Activated T-cell treated with anti-CD3 and anti-CD28 coated beads, Interleukin-2, amount 50 U/mL, for 24 hours (primary cell): ENCODE data around the gene CD99.

Experiments used
- DNase-seq: peaks from one replicate; pipeline ENCODE4 v3.0.0-alpha.2; 2020
- H3K27ac Mint-ChIP-seq: 2 replicates; pipeline ENCODE4 v1.8.0; 2020; ENCODE audit warnings: mild to moderate bottlenecking, mixed read lengths
- H3K27me3 Mint-ChIP-seq: 2 replicates; pipeline ENCODE4 v1.8.0; 2020; ENCODE audit warnings: mixed read lengths
- H3K36me3 Mint-ChIP-seq: 2 replicates; pipeline ENCODE4 v1.8.0; 2020; ENCODE audit warnings: low read depth, mixed read lengths
- H3K4me1 Mint-ChIP-seq: 2 replicates; pipeline ENCODE4 v1.8.0; 2020; ENCODE audit warnings: low read depth, mixed read lengths
- H3K4me3 Mint-ChIP-seq: 2 replicates; pipeline ENCODE4 v1.8.0; 2020; ENCODE audit warnings: mild to moderate bottlenecking, moderate library complexity, mixed read lengths
- H3K9me3 Mint-ChIP-seq: 2 replicates; pipeline ENCODE4 v1.8.0; 2020; ENCODE audit warnings: mixed read lengths

The CD99 gene, protein sequence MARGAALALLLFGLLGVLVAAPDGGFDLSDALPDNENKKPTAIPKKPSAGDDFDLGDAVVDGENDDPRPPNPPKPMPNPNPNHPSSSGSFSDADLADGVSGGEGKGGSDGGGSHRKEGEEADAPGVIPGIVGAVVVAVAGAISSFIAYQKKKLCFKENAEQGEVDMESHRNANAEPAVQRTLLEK

DNA sequence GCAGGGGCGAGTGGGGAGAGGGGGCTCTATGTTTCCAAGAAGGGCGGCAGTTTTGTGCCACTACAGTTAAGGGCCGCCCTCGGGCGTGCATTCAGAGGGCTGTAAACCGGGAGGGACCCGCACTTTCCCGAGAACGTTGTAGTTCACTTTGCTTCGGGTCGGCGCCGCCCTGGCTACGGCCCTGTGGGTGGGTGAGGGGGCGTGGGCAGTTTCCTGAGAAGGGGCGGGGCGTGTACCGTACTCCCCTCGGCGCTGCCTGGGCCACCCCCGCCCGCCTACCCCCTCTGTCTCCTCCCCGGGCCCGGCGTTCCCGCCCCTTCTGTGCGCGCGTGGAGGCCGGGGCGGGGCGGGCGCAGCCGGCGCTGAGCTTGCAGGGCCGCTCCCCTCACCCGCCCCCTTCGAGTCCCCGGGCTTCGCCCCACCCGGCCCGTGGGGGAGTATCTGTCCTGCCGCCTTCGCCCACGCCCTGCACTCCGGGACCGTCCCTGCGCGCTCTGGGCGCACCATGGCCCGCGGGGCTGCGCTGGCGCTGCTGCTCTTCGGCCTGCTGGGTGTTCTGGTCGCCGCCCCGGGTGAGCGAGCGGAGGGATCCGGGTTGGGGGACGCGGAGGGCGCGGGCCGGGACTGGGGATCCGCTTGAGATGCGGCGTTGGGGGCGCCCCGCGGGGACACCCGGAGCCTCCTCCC is at the start of gene CD99:
CD99 (plus strand) TSS at position 440 of the 687 bp plus-strand sequence; CDS start at position 506, 66 bp downstream.
- H3K9me3 Mint-ChIP-seq = no peaks in the 10 kb centered on the region
- peaks cover 41% of the 10 kb centered on the region for H3K36me3 Mint-ChIP-seq
- H3K27ac Mint-ChIP-seq = peak within 1 kb of the TSS; percentile 96

GRCh38 chrX:2642146-2642545 is 48.9 kb upstream of the CD99 start:
- Mint-ChIP-seq H3K36me3 (peaks cover 58% of the 10 kb centered on the region), H3K27ac (no peak overlapping the region)

More for the DNA sequence above, at the start of gene CD99:
- H3K4me3 Mint-ChIP-seq = peak within 1 kb of the TSS; percentile 94
- no peaks in the 10 kb centered on the region for H3K27me3 Mint-ChIP-seq
- peaks cover 37% of the 10 kb centered on the region for H3K4me1 Mint-ChIP-seq
- peak; percentile 91 for DNase-seq

DNA sequence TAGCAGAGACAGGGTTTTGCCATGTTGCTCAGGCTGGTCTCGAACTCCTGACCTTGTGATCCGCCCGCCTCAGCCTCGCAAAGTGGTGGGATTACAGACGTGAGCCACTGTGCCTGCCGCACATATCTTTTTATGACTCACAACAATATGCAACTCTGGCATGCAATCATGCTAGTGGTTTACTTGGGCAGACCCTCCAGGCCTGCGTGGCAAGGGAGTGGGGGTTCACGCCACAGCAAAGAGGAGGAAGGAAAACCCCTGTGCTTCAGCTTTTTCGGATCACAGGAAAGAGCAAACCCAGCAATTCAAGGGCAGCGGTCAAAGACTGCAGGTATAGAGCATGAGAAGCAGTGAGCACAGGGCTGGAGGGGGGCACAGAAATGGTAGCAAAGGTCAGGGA is 48.3 kb upstream of the CD99 start:
- Mint-ChIP-seq H3K36me3 (peaks cover 58% of the 10 kb centered on the region), H3K27me3 (no peaks in the 10 kb centered on the region), H3K27ac (no peak overlapping the region), H3K4me3 (no peak overlapping the region), H3K9me3 (no peaks in the 10 kb centered on the region), H3K4me1 (peaks cover 19% of the 10 kb centered on the region)
- DNase-seq = no peak

More at GRCh38 chrX:2642146-2642545, 48.9 kb upstream of the CD99 start:
- no peak for DNase-seq
- Mint-ChIP-seq H3K27me3 (no peaks in the 10 kb centered on the region), H3K9me3 (no peaks in the 10 kb centered on the region), H3K4me1 (peaks cover 13% of the 10 kb centered on the region), H3K4me3 (no peak overlapping the region)

DNA sequence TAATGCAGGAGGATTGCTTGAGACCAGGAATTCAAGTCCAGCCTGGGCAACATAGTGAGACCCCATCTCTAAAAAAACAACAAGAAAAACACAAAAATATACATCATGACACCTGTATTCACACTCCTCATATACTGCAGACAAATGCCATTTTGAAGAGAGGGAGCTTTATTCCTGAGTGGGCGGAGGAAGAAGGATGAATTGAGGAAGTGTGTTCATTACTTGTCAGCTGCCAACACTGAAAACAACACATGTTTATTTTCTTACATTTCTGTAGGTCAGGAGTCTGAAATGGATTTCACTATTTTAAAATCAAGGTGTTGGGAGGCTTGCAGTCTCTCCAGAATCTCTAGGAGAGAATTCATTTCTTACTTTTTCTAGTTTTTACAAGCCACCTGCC is 47.2 kb upstream of the CD99 start:
- Mint-ChIP-seq H3K27ac (no peak overlapping the region), H3K4me3 (no peak overlapping the region), H3K36me3 (peaks cover 55% of the 10 kb centered on the region), H3K27me3 (no peaks in the 10 kb centered on the region), H3K9me3 (no peaks in the 10 kb centered on the region), H3K4me1 (peaks cover 28% of the 10 kb centered on the region)
- no peak for DNase-seq

- no peak for DNase-seq
- H3K9me3 Mint-ChIP-seq = no peaks in the 10 kb centered on the region
- H3K27me3 Mint-ChIP-seq = no peaks in the 10 kb centered on the region
- no peak overlapping the region for H3K27ac Mint-ChIP-seq
- peaks cover 28% of the 10 kb centered on the region for H3K4me1 Mint-ChIP-seq
- H3K36me3 Mint-ChIP-seq = peaks cover 53% of the 10 kb centered on the region
- no peak overlapping the region for H3K4me3 Mint-ChIP-seq
These were observed 45.5 kb upstream of the CD99 start for GRCh38 chrX:2645563-2645962.

GRCh38 chrX:2647627-2648026 is 43.5 kb upstream of the CD99 start:
- DNase-seq = no peak
- peaks cover 48% of the 10 kb centered on the region for H3K36me3 Mint-ChIP-seq
- H3K27ac Mint-ChIP-seq = peak overlapping the region; percentile 32
- peaks cover 28% of the 10 kb centered on the region for H3K4me1 Mint-ChIP-seq
- H3K9me3 Mint-ChIP-seq = no peaks in the 10 kb centered on the region
- no peaks in the 10 kb centered on the region for H3K27me3 Mint-ChIP-seq
- H3K4me3 Mint-ChIP-seq = peak overlapping the region; percentile 0

GRCh38 chrX:2650037-2650436 is 41.1 kb upstream of the CD99 start:
- H3K4me1 Mint-ChIP-seq = peaks cover 25% of the 10 kb centered on the region
- H3K27ac Mint-ChIP-seq = no peak overlapping the region
- no peaks in the 10 kb centered on the region for H3K27me3 Mint-ChIP-seq
- no peak for DNase-seq
- H3K9me3 Mint-ChIP-seq = no peaks in the 10 kb centered on the region
- no peak overlapping the region for H3K4me3 Mint-ChIP-seq
- H3K36me3 Mint-ChIP-seq = peaks cover 62% of the 10 kb centered on the region

DNA sequence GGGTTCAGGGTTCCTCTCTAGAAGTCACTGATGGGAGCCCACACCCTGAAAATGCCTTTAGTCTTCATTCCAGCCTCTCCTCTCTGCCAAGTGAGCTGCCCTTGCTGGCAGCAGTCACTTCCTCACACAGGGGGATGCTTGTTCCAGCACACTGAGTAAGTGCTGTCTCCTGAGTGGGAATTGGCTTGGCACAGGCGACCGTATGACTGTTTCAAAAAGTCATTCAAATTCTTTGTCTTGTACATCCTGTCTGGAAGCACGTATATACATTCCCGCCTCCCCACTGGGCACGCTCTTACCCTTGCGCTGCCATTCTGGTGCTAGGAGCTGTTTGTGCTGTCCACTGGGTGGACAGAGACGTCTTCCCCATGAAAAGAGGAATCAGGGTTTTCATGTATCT is 40.2 kb upstream of the CD99 start:
- Mint-ChIP-seq H3K9me3 (no peaks in the 10 kb centered on the region), H3K27ac (no peak overlapping the region), H3K36me3 (peaks cover 57% of the 10 kb centered on the region), H3K27me3 (no peaks in the 10 kb centered on the region), H3K4me1 (peaks cover 25% of the 10 kb centered on the region), H3K4me3 (no peak overlapping the region)
- DNase-seq = no peak

DNA sequence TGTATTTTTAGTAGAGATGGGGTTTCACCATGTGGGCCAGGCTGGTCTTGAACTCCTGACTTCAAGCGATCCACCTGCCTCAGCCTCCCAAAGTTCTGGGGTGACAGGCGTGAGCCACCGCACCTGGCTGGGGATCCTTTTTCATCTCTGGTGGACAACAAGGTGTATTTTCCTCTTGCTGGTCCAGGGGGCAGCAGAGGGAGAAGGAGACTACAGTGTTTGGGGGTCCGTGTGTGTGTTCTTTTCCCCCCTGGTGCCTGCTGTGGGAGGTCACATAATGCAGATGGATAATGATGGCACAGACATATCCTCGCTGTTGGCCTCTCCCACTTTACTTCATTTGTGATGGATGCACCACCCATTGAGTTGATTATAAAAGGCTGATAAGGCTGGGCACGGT is 39.0 kb upstream of the CD99 start:
- no peak for DNase-seq
- no peak overlapping the region for H3K4me3 Mint-ChIP-seq
- no peaks in the 10 kb centered on the region for H3K9me3 Mint-ChIP-seq
- H3K27me3 Mint-ChIP-seq = no peaks in the 10 kb centered on the region
- H3K27ac Mint-ChIP-seq = no peak overlapping the region
- peaks cover 15% of the 10 kb centered on the region for H3K4me1 Mint-ChIP-seq
- H3K36me3 Mint-ChIP-seq = peaks cover 48% of the 10 kb centered on the region

- Mint-ChIP-seq H3K9me3 (no peaks in the 10 kb centered on the region), H3K4me3 (no peak overlapping the region), H3K4me1 (no peaks in the 10 kb centered on the region), H3K27ac (no peak overlapping the region), H3K36me3 (peaks cover 29% of the 10 kb centered on the region), H3K27me3 (no peaks in the 10 kb centered on the region)
- DNase-seq = no peak
These were observed 36.4 kb upstream of the CD99 start for GRCh38 chrX:2654436-2655340.

- Mint-ChIP-seq H3K9me3 (no peaks in the 10 kb centered on the region), H3K27ac (no peak overlapping the region), H3K4me3 (no peak overlapping the region)
These were observed 34.7 kb upstream of the CD99 start for GRCh38 chrX:2656257-2656836.

DNA sequence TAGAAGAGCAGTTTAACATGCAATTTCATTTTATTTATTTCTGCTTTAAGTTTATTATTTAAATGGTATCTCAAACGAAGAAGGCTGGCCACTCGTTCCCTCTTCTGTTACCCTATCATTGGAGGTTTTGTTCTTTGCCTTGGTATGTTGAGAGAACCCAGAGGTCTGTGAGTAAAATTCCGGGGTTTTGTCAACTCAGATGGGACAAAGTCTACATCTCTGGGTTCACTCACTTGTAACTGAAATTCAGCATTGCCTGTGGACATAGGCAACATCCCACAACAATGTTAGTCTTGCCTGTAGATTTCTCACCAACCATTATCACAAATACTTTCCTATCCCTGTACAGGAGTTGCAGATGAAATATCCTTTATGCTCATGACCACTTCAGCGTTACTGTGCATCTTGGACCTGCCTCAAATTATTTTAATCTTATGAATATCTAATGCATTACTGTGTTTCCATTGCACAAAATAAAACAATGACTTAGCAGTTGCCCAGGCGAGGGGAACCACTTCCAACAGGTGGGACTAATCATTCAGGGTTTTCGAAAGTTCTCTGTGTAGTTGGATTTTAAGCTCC is 33.5 kb upstream of the CD99 start:
- Mint-ChIP-seq H3K4me1 (no peaks in the 10 kb centered on the region), H3K4me3 (no peak overlapping the region), H3K9me3 (no peaks in the 10 kb centered on the region), H3K27ac (no peak overlapping the region), H3K36me3 (peaks cover 16% of the 10 kb centered on the region), H3K27me3 (no peaks in the 10 kb centered on the region)
- no peak for DNase-seq

More at GRCh38 chrX:2656257-2656836, 34.7 kb upstream of the CD99 start:
- H3K36me3 Mint-ChIP-seq = peaks cover 19% of the 10 kb centered on the region
- DNase-seq = no peak
- no peaks in the 10 kb centered on the region for H3K27me3 Mint-ChIP-seq
- H3K4me1 Mint-ChIP-seq = no peaks in the 10 kb centered on the region

DNA sequence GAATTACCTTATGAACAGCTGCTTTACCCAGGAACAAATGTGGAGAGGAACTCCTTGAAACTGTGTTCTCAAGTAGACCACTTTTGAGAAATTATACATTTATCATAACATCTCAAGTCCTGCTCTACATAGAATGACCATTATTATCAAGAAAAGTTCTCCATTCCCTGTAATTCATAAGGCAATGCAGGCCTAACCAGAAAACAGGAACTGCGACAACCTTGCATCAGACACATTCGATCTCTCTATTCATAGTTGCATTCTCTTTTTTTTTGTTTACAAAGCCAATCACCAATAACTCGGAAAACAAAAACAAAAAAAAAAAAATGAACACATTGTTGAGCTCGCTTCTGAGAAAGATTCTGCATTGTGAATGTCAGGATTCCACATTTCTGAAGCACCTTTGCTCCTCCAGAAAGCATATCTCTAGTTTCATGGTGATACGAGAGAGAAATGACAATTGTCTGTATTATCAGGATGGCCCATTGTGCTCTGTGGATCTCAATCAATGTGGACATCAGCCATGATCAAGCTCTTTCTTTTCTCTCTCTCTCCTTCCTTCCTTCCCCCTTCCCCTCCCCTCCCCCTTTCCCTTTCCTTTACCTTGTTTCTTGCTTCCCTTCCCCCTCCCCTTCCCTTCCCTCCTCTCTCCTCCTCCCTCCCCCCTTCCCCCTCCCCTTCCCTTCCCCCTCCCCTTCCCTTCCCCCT is 32.4 kb upstream of the CD99 start:
- no peak for DNase-seq
- H3K4me1 Mint-ChIP-seq = no peaks in the 10 kb centered on the region
- no peak overlapping the region for H3K4me3 Mint-ChIP-seq
- H3K27me3 Mint-ChIP-seq = no peaks in the 10 kb centered on the region
- H3K9me3 Mint-ChIP-seq = no peaks in the 10 kb centered on the region
- H3K27ac Mint-ChIP-seq = no peak overlapping the region
- H3K36me3 Mint-ChIP-seq = peaks cover 10% of the 10 kb centered on the region

DNA sequence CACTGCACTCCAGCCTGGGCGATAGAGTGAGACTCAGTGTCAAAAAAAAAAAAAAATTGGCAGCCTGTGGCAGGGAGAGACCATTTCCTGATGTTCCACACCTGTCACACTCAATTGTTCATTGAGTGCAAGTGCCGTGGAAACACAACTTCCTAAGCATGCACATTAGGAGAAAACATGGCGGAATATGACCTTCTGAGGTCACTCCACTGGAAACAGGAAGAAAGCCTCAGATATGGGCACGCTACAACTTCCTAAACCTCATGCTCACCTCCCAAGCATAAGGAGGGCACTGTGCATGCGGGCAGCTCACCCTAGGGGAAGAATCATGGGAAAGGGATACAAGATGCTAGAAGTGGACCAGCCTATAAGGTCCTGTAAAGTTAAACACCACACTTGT is 28.5 kb upstream of the CD99 start:
- Mint-ChIP-seq H3K27me3 (no peaks in the 10 kb centered on the region), H3K36me3 (peaks cover 7% of the 10 kb centered on the region), H3K4me3 (no peak overlapping the region), H3K4me1 (peaks cover 3% of the 10 kb centered on the region), H3K9me3 (no peaks in the 10 kb centered on the region), H3K27ac (no peak overlapping the region)
- DNase-seq = no peak
